HepG2 (cell line): Measurements from ENCODE around the gene NCBP1. TPM values are rescaled to one million over a fixed set of nuclear protein-coding genes. Genes with fewer than 3 reads are reported as not detected.

ENCODE experiments used
- ATAC-seq: fragments of 200-7000 bp; cut with Tn5 transposase; 3 replicates; pipeline ENCODE4 v1.9.1; 2020; ENCODE audit warnings: mild to moderate bottlenecking, moderate library complexity
- BruUV-seq: library from RNA; stranded (reverse); fragments of 400-500 nt; replicated peaks from 2 replicates; lab custom pipeline; 2021; lab: Mats Ljungman, UMichigan
- CTCF ChIA-PET: fragments of 300-600 bp; formaldehyde crosslinking; extraction: SDS; loops from one replicate; lab custom pipeline; 2021; ENCODE audit warnings: low total read pairs, inconsistent platforms, low intra/inter-chr PET ratio; lab: Yijun Ruan, JAX
- POLR2A ChIA-PET: fragments of 350-600 bp; sonication (Branson Sonifier 250); formaldehyde crosslinking; loops from one replicate; lab custom pipeline; 2020; ENCODE audit warnings: antibody characterized with exemption, inconsistent platforms; lab: Yijun Ruan, JAX
- DNase-seq: peaks from one replicate; pipeline ENCODE4 v3.0.0-alpha.2; 2015; ENCODE audit warnings: low spot score
- FAIRE-seq: peaks from 3 replicates; lab custom pipeline; 2011; peaks lifted over from hg19 to GRCh38; lab: Jason Lieb, UNC
- H2AFZ ChIP-seq: one replicate; pipeline ENCODE4 v1.6.1; 2011; ENCODE audit warnings: low read length, inconsistent platforms
- H3K27ac ChIP-seq: fragments of 300-600 bp; 3 replicates; pipeline ENCODE4 v1.8.0; 2011; ENCODE audit warnings: mixed run types, mild to moderate bottlenecking, mixed read lengths, low read length, inconsistent platforms; ENCODE audit not compliant: insufficient read depth; ENCODE audit errors: extremely low read length
- H3K27me3 ChIP-seq, 2 experiments: fragments of 200-600 bp in 1 of 2; 2 replicates in 1 of 2; 3 replicates in 1 of 2; pipeline versions ENCODE4 v1.6.0 to v1.8.0; 2011; ENCODE audit warnings: low read length in 2 of 2, mild to moderate bottlenecking in 2 of 2, moderate library complexity in 2 of 2, inconsistent platforms in 1 of 2; ENCODE audit not compliant: insufficient read depth in 2 of 2, control insufficient read depth in 1 of 2
- H3K36me3 ChIP-seq, 2 experiments: fragments of 200-600 bp in 1 of 2; replicated peaks in 1 of 2; 2 replicates in 1 of 2; 3 replicates in 1 of 2; pipeline versions ENCODE4 v1.5.1 to v1.8.0; 2011; ENCODE audit warnings: low read length in 2 of 2, inconsistent platforms in 1 of 2; ENCODE audit not compliant: insufficient read depth in 2 of 2, control insufficient read depth in 1 of 2
- H3K4me1 ChIP-seq: 2 replicates; pipeline ENCODE4 v1.5.1; 2012; ENCODE audit warnings: low read length, inconsistent platforms; ENCODE audit not compliant: insufficient read depth
- H3K4me2 ChIP-seq: 2 replicates; pipeline ENCODE4 v1.6.0; 2011; ENCODE audit warnings: low read depth, low read length, inconsistent platforms
- H3K4me3 ChIP-seq, 3 experiments: fragments of 200-600 bp in 1 of 3; sonication (generic), shearing (Covaris generic) in 1 of 3; replicated peaks in 1 of 3; 2 replicates each; pipeline ENCODE4 v1.5.1; 2011 to 2016; ENCODE audit warnings: low read length in 3 of 3, inconsistent platforms in 2 of 3, low read depth in 2 of 3, mild to moderate bottlenecking in 2 of 3, control low read depth in 1 of 3, mixed read lengths in 1 of 3; ENCODE audit not compliant: insufficient read depth in 1 of 3
- H3K79me2 ChIP-seq: one replicate; pipeline ENCODE4 v1.6.1; 2011; ENCODE audit warnings: low read length, inconsistent platforms; ENCODE audit not compliant: insufficient read depth
- H3K9ac ChIP-seq: 2 replicates; pipeline ENCODE4 v1.6.0; 2011; ENCODE audit warnings: mild to moderate bottlenecking, low read depth, low read length, inconsistent platforms; ENCODE audit not compliant: insufficient read depth
- H3K9me3 ChIP-seq: 2 replicates; pipeline ENCODE4 v1.5.1; 2012; ENCODE audit warnings: mild to moderate bottlenecking, low read length
- H4K20me1 ChIP-seq: 2 replicates; pipeline ENCODE4 v1.6.0; 2011; ENCODE audit warnings: inconsistent platforms, mild to moderate bottlenecking, low read length, moderate library complexity; ENCODE audit not compliant: insufficient read depth
- DR1 ChIP-seq: sonication (generic); formaldehyde crosslinking; IDR thresholded peaks from 2 replicates; pipeline ENCODE4 v1.8.0; 2021; ENCODE audit warnings: mild to moderate bottlenecking, missing genetic modification reagents, inconsistent platforms
- KLF16 ChIP-seq, 2 experiments: sonication (generic) in 1 of 2; formaldehyde crosslinking in 1 of 2; IDR thresholded peaks; 2 replicates each; pipeline versions ENCODE4 v1.6.1 to v1.8.0; 2016 to 2023; ENCODE audit warnings: missing genetic modification reagents in 2 of 2, missing compliant biosample characterization in 1 of 2
- NFYB ChIP-seq: sonication (generic); formaldehyde crosslinking; IDR thresholded peaks from 2 replicates; pipeline ENCODE4 v1.4.0; 2020; ENCODE audit warnings: missing genetic modification reagents
- SYNCRIP ChIP-seq: fragments of 200-400 bp; formaldehyde crosslinking; IDR thresholded peaks from 2 replicates; pipeline ENCODE4 v1.6.1; 2018; ENCODE audit warnings: mild to moderate bottlenecking, low read depth, low read length; ENCODE audit not compliant: insufficient read depth
- TEAD2 ChIP-seq: sonication (generic); formaldehyde crosslinking; IDR thresholded peaks from 2 replicates; pipeline ENCODE4 v1.9.0; 2021; ENCODE audit warnings: missing genetic modification reagents
- TEAD3 ChIP-seq: optimal IDR thresholded peaks from 2 replicates; pipeline ENCODE3; 2016; ENCODE audit warnings: borderline replicate concordance
- TSC22D2 ChIP-seq: sonication (generic); formaldehyde crosslinking; IDR thresholded peaks from 2 replicates; pipeline ENCODE4 v1.5.1; 2020; ENCODE audit warnings: missing genetic modification reagents, mild to moderate bottlenecking, borderline replicate concordance
- ZMYM3 ChIP-seq: sonication (generic); formaldehyde crosslinking; IDR thresholded peaks from 2 replicates; pipeline ENCODE4 v1.5.1; 2020; ENCODE audit warnings: mild to moderate bottlenecking, missing genetic modification reagents
- ZNF672 ChIP-seq: sonication (generic); formaldehyde crosslinking; IDR thresholded peaks from 2 replicates; pipeline ENCODE4 v1.8.1; 2022; ENCODE audit warnings: missing genetic modification reagents
- ZNF780A ChIP-seq: sonication (generic); formaldehyde crosslinking; IDR thresholded peaks from 2 replicates; pipeline ENCODE4 v1.8.0; 2022; ENCODE audit warnings: mild to moderate bottlenecking, missing genetic modification reagents, moderate library complexity
- WGBS: methylation state at CpG from one replicate; pipeline ENCODE4 v1.1.6; 2017; ENCODE audit warnings: low lambda C conversion rate; 5-methylcytosine and 5-hydroxymethylcytosine counted together
- in situ Hi-C: cut with HindIII; loops from 2 replicates; pipeline ENCODE4 v1.10.0; 2017; ENCODE audit warnings: low pct_unique_long_range_greater_than_20kb; ENCODE audit not compliant: extremely low pct_ligation_motif_present
- intact Hi-C: fragments of 100-400 bp; cut with micrococcal nuclease; formaldehyde crosslinking; loops from one replicate; pipeline ENCODE4 v1.10.0; 2022; ENCODE audit not compliant: unreplicated experiment
- polyA plus RNA-seq, 8 experiments: library from polyadenylated mRNA; depleted of rRNA in 3 of 8; stranded (reverse) in 7 of 8; unstranded in 1 of 8; fragments of >200 nt; fragmentation: Illumina TruSeq in 4 of 8; extraction: Trizol in 4 of 8; gene quantifications; 2 replicates each; pipeline versions ENCODE4 v1.2.1 to v1.2.3, GENCODE V29; 2011 to 2016; ENCODE audit warnings: low read depth in 4 of 8, missing spikeins in 1 of 8, mixed read lengths in 1 of 8; ENCODE audit not compliant: insufficient read depth in 1 of 8
- total RNA-seq, 5 experiments: library from RNA; depleted of rRNA; stranded (reverse); fragments of >200 nt; fragmentation: Illumina TruSeq; extraction: Trizol; gene quantifications; 2 replicates each; pipeline ENCODE4 v1.2.3, GENCODE V29; 2016; ENCODE audit warnings: low read depth in 1 of 5

Gene NCBP1
- total and polyA plus RNA-seq, 2 of the 13 experiments (the other 11 are each of a cell fraction or from before 2014, with no cell fraction given), result 13.3 to 40.2 TPM

GRCh38 chr9:97675655-97676054, 42.0 kb downstream of the NCBP1 start:
- ChIA-PET POLR2A (interaction anchor here (1.0 kb wide), 1 partner anchor 22 kb away, joined by 4 read pairs; the partner anchor contains the start of gene XPA), CTCF (no interaction called here)
- TF ChIP-seq TEAD3, result no peak
- TF ChIP-seq TSC22D2 (CRISPR knock-in tag), result no peak
- no peak for TF ChIP-seq KLF16 (CRISPR knock-in tag; IDR thresholded peaks at IDR 0.05)
- no peak for TF ChIP-seq ZNF672 (CRISPR knock-in tag)
- TF ChIP-seq DR1, result no peak
- TF ChIP-seq ZNF780A (CRISPR knock-in tag), result no peak
- H2AFZ ChIP-seq, result no peak overlapping the region
- ATAC-seq (no peak), FAIRE-seq (no peak), DNase-seq (no peak)
- H3K36me3 ChIP-seq, result peaks cover 15 to 66% of the 10 kb centered on the region in 2 experiments
- H3K27me3 ChIP-seq, result no peaks in the 10 kb centered on the region
- no peak overlapping the region for H3K4me2 ChIP-seq
- H3K9ac ChIP-seq, result no peak overlapping the region
- BruUV-seq, result no TSS peak
- H4K20me1 ChIP-seq, result no peaks in the 10 kb centered on the region
- H3K9me3 ChIP-seq, result no peaks in the 10 kb centered on the region
- no peaks in the 10 kb centered on the region for H3K79me2 ChIP-seq
- in situ Hi-C loops, result no loop called here
- H3K4me1 ChIP-seq, result peaks cover 8% of the 10 kb centered on the region
- intact Hi-C loops, result no loop called here
- WGBS, result 88% methylated on average over 3 of the region's 3 CpGs
- no peak overlapping the region for H3K27ac ChIP-seq
- no peak overlapping the region for H3K4me3 ChIP-seq

GRCh38 chr9:97682242-97682641, 48.6 kb downstream of the NCBP1 start:
- Histone ChIP-seq H3K4me2 (no peak overlapping the region), H3K27me3 (no peaks in the 10 kb centered on the region), H3K4me3 (no peak overlapping the region), H3K36me3 (peaks cover 13 to 60% of the 10 kb centered on the region in 2 experiments), H4K20me1 (no peaks in the 10 kb centered on the region), H3K27ac (no peak overlapping the region), H3K4me1 (no peaks in the 10 kb centered on the region), H3K9ac (no peak overlapping the region), H2AFZ (no peak overlapping the region), H3K9me3 (no peaks in the 10 kb centered on the region), H3K79me2 (no peaks in the 10 kb centered on the region)
- in situ Hi-C loops, result no loop called here
- no peak for FAIRE-seq
- no peak for ATAC-seq
- POLR2A ChIA-PET, result no interaction called here
- DNase-seq, result no peak
- 95% methylated on average over 1 of the region's 1 CpG for WGBS
- TF ChIP-seq ZMYM3 (CRISPR knock-in tag) (no peak), NFYB (CRISPR knock-in tag) (no peak), TEAD2 (CRISPR knock-in tag) (no peak), SYNCRIP (no peak)
- CTCF ChIA-PET, result no interaction called here
- intact Hi-C loops, result no loop called here
- BruUV-seq, result no TSS peak
